ENCODE data around the gene GIPC1. TPM values are rescaled to one million over a fixed set of nuclear protein-coding genes. Genes with fewer than 3 reads are reported as not detected.

The GIPC1 gene
- total RNA-seq, 1 experiment from 2014 or later: 98.7 TPM

GRCh38 chr19:14510311-14511228 is 14.6 kb upstream of the GIPC1 start:
- CTCF ChIA-PET: interaction anchor here (0.7 kb wide), 1 partner anchor 11 kb away, joined by 4 read pairs; no protein-coding TSS in a partner anchor
- no peaks in the 10 kb centered on the region for H3K27me3 ChIP-seq (replicated peaks; ENCODE audit: control insufficient read depth, insufficient read depth, low read length)
- H3K27me3 Mint-ChIP-seq (ENCODE audit: insufficient read depth, unreplicated experiment): no peaks in the 10 kb centered on the region
- peak overlapping the region; percentile 80 for H3K27ac Mint-ChIP-seq (ENCODE audit: unreplicated experiment)
- POLR2A ChIA-PET: interaction anchor here (0.6 to 0.7 kb wide), 2 partner anchors 14 to 67 kb away, joined by 3 to 4 read pairs; no protein-coding TSS in a partner anchor
- H3K9me3 Mint-ChIP-seq (ENCODE audit: unreplicated experiment): no peaks in the 10 kb centered on the region
- peaks cover 30% of the 10 kb centered on the region for H3K4me1 Mint-ChIP-seq (ENCODE audit: low read depth, unreplicated experiment)
- H3K36me3 ChIP-seq (ENCODE audit: control insufficient read depth, insufficient read depth, low read length): peaks cover 4% of the 10 kb centered on the region
- H3K4me1 ChIP-seq: peaks cover 40% of the 10 kb centered on the region
- H3K4me3 ChIP-seq (ENCODE audit: low read depth, low read length): no peak overlapping the region
- DNase-seq: no peak
- H3K9me3 ChIP-seq: no peaks in the 10 kb centered on the region
- no peak overlapping the region for H3K4me3 Mint-ChIP-seq (ENCODE audit: unreplicated experiment)
- intact Hi-C loops (cut with micrococcal nuclease; ENCODE audit: unreplicated experiment): no loop called here
- BruUV-seq (replicated peaks): no TSS peak
- TF ChIP-seq, protein P1, sequence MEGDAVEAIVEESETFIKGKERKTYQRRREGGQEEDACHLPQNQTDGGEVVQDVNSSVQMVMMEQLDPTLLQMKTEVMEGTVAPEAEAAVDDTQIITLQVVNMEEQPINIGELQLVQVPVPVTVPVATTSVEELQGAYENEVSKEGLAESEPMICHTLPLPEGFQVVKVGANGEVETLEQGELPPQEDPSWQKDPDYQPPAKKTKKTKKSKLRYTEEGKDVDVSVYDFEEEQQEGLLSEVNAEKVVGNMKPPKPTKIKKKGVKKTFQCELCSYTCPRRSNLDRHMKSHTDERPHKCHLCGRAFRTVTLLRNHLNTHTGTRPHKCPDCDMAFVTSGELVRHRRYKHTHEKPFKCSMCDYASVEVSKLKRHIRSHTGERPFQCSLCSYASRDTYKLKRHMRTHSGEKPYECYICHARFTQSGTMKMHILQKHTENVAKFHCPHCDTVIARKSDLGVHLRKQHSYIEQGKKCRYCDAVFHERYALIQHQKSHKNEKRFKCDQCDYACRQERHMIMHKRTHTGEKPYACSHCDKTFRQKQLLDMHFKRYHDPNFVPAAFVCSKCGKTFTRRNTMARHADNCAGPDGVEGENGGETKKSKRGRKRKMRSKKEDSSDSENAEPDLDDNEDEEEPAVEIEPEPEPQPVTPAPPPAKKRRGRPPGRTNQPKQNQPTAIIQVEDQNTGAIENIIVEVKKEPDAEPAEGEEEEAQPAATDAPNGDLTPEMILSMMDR (IDR thresholded peaks at IDR 0.05; ENCODE audit: insufficient read depth in 1 of 2, low read depth in 1 of 2, low read length in 1 of 2, severe bottlenecking in 1 of 2, unreplicated experiment in 1 of 2): no peak
- peaks cover 31% of the 10 kb centered on the region for H3K36me3 Mint-ChIP-seq (ENCODE audit: insufficient read depth, unreplicated experiment)

- Histone ChIP-seq H3K9me3 (no peaks in the 10 kb centered on the region), H3K4me1 (peaks cover 50% of the 10 kb centered on the region), H3K36me3 (ENCODE audit: control insufficient read depth, insufficient read depth, low read length) (no peaks in the 10 kb centered on the region), H3K4me3 (ENCODE audit: low read depth, low read length) (no peak overlapping the region), H3K27me3 (replicated peaks; ENCODE audit: control insufficient read depth, insufficient read depth, low read length) (no peaks in the 10 kb centered on the region)
- TF ChIP-seq, protein P1 (IDR thresholded peaks at IDR 0.05; ENCODE audit: insufficient read depth in 1 of 2, low read depth in 1 of 2, low read length in 1 of 2, severe bottlenecking in 1 of 2, unreplicated experiment in 1 of 2): no peak
- ChIA-PET POLR2A (interaction anchor here (1.9 kb wide), 1 partner anchor 10 kb away, joined by 11 read pairs; the partner anchor contains the start of gene DNAJB1), CTCF (no interaction called here)
- intact Hi-C loops (cut with micrococcal nuclease; ENCODE audit: unreplicated experiment): loop anchor here (5.0 kb wide), 1 partner anchor 501 kb away; the partner anchor contains the start of gene RFX1
- H3K27ac Mint-ChIP-seq (ENCODE audit: unreplicated experiment): peak overlapping the region; percentile 94
- H3K36me3 Mint-ChIP-seq (ENCODE audit: insufficient read depth, unreplicated experiment): peaks cover 13% of the 10 kb centered on the region
- BruUV-seq (replicated peaks): no TSS peak
- peaks cover 49% of the 10 kb centered on the region for H3K4me1 Mint-ChIP-seq (ENCODE audit: low read depth, unreplicated experiment)
- H3K9me3 Mint-ChIP-seq (ENCODE audit: unreplicated experiment): no peaks in the 10 kb centered on the region
- DNase-seq: peak; percentile 52 to 74
- H3K4me3 Mint-ChIP-seq (ENCODE audit: unreplicated experiment): peak overlapping the region; percentile 58
- no peaks in the 10 kb centered on the region for H3K27me3 Mint-ChIP-seq (ENCODE audit: insufficient read depth, unreplicated experiment)
Measured at GRCh38 chr19:14507704-14508542, 12.0 kb upstream of the GIPC1 start.

All from Caco-2 (cell line).